Loucy (cell line): ENCODE measurements around the gene AGXT.

Experiments
- H2AFZ ChIP-seq: fragments of 200-600 bp; sonication (generic); 2 replicates; pipeline ENCODE4 v1.6.0; 2016; ENCODE audit warnings: antibody characterized with exemption, mild to moderate bottlenecking, low read length, moderate library complexity
- H3F3A ChIP-seq: fragments of 200-600 bp; 2 replicates; pipeline ENCODE4 v1.6.0; 2016; ENCODE audit warnings: antibody characterized with exemption, low read depth, mild to moderate bottlenecking
- H3K27me3 ChIP-seq: fragments of 200-600 bp; sonication (generic); 2 replicates; pipeline ENCODE4 v1.6.1; 2014; ENCODE audit warnings: low read length, mild to moderate bottlenecking; ENCODE audit not compliant: insufficient read depth, poor library complexity, severe bottlenecking
- H3K36me3 ChIP-seq: fragments of 200-600 bp; sonication (generic); 2 replicates; pipeline ENCODE4 v1.6.1; 2016; ENCODE audit warnings: low read length; ENCODE audit not compliant: insufficient read depth
- H3K4me1 ChIP-seq: fragments of 200-600 bp; sonication (generic); 2 replicates; pipeline ENCODE4 v1.5.1; 2014; ENCODE audit warnings: low read length, mild to moderate bottlenecking; ENCODE audit not compliant: insufficient read depth, poor library complexity, severe bottlenecking
- H3K4me2 ChIP-seq: fragments of 200-600 bp; sonication (generic); 2 replicates; pipeline ENCODE4 v1.6.0; 2014; ENCODE audit warnings: antibody characterized with exemption, low read length, low read depth, mild to moderate bottlenecking; ENCODE audit not compliant: poor library complexity, severe bottlenecking
- H3K4me3 ChIP-seq: fragments of 200-600 bp; sonication (generic); 2 replicates; pipeline ENCODE4 v1.5.1; 2014; ENCODE audit warnings: low read length, mild to moderate bottlenecking, mixed read lengths; ENCODE audit not compliant: poor library complexity, severe bottlenecking
- H3K79me2 ChIP-seq: fragments of 200-600 bp; sonication (generic); 2 replicates; pipeline ENCODE4 v1.6.1; 2014; ENCODE audit warnings: low read length; ENCODE audit not compliant: insufficient read depth
- H3K9ac ChIP-seq: fragments of 200-600 bp; sonication (generic); 2 replicates; pipeline ENCODE4 v1.6.0; 2014; ENCODE audit warnings: mild to moderate bottlenecking, low read depth, low read length, moderate library complexity; ENCODE audit not compliant: poor library complexity, severe bottlenecking
- H3K9me2 ChIP-seq: fragments of 200-600 bp; sonication (generic); replicated peaks from 2 replicates; pipeline ENCODE4 v1.6.1; 2016; ENCODE audit warnings: low read depth, low read length, mixed read lengths
- H3K9me3 ChIP-seq: fragments of 200-600 bp; sonication (generic); 2 replicates; pipeline ENCODE4 v1.6.1; 2014; ENCODE audit warnings: mild to moderate bottlenecking, antibody characterized with exemption, low read length, low read depth; ENCODE audit not compliant: insufficient read depth
- H4K20me1 ChIP-seq: fragments of 200-600 bp; sonication (generic); 2 replicates; pipeline ENCODE4 v1.6.0; 2014; ENCODE audit warnings: antibody characterized with exemption, low read length, mild to moderate bottlenecking; ENCODE audit not compliant: insufficient read depth, poor library complexity, severe bottlenecking
- EZH2phosphoT487 ChIP-seq: fragments of 200-600 bp; IDR thresholded peaks from 2 replicates; pipeline ENCODE4 v1.6.1; 2018; ENCODE audit warnings: antibody characterized with exemption, mild to moderate bottlenecking, moderate library complexity, borderline replicate concordance
- TF ChIP-seq, protein P1 (sequence below): fragments of 200-600 bp; sonication (generic); conservative IDR thresholded peaks from 2 replicates; pipeline ENCODE4 v1.5.1; 2014; ENCODE audit warnings: mild to moderate bottlenecking, antibody characterized with exemption, low read length

Gene AGXT

GRCh38 chr2:240922982-240923537 lies 54.4 kb downstream of the AGXT start:
- TF ChIP-seq, protein P1, sequence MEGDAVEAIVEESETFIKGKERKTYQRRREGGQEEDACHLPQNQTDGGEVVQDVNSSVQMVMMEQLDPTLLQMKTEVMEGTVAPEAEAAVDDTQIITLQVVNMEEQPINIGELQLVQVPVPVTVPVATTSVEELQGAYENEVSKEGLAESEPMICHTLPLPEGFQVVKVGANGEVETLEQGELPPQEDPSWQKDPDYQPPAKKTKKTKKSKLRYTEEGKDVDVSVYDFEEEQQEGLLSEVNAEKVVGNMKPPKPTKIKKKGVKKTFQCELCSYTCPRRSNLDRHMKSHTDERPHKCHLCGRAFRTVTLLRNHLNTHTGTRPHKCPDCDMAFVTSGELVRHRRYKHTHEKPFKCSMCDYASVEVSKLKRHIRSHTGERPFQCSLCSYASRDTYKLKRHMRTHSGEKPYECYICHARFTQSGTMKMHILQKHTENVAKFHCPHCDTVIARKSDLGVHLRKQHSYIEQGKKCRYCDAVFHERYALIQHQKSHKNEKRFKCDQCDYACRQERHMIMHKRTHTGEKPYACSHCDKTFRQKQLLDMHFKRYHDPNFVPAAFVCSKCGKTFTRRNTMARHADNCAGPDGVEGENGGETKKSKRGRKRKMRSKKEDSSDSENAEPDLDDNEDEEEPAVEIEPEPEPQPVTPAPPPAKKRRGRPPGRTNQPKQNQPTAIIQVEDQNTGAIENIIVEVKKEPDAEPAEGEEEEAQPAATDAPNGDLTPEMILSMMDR, result no peak
- TF ChIP-seq EZH2phosphoT487, result no peak
- no peaks in the 10 kb centered on the region for H3K9me2 ChIP-seq
- no peaks in the 10 kb centered on the region for H3K4me1 ChIP-seq
- H3K4me3 ChIP-seq, result no peak overlapping the region
- H3K4me2 ChIP-seq, result no peak overlapping the region
- no peak overlapping the region for H3K9ac ChIP-seq
- no peaks in the 10 kb centered on the region for H3F3A ChIP-seq
- no peaks in the 10 kb centered on the region for H4K20me1 ChIP-seq
- no peaks in the 10 kb centered on the region for H3K27me3 ChIP-seq
- H2AFZ ChIP-seq, result no peak overlapping the region
- no peaks in the 10 kb centered on the region for H3K9me3 ChIP-seq
- no peaks in the 10 kb centered on the region for H3K36me3 ChIP-seq
- no peaks in the 10 kb centered on the region for H3K79me2 ChIP-seq

- H3K9ac ChIP-seq, result no peak overlapping the region
- H3K4me1 ChIP-seq, result no peaks in the 10 kb centered on the region
- no peak overlapping the region for H3K4me3 ChIP-seq
- H3K79me2 ChIP-seq, result no peaks in the 10 kb centered on the region
- no peaks in the 10 kb centered on the region for H3F3A ChIP-seq
- H3K36me3 ChIP-seq, result no peaks in the 10 kb centered on the region
- H3K9me2 ChIP-seq, result no peaks in the 10 kb centered on the region
- no peak overlapping the region for H3K4me2 ChIP-seq
- H3K27me3 ChIP-seq, result no peaks in the 10 kb centered on the region
- no peaks in the 10 kb centered on the region for H4K20me1 ChIP-seq
- H2AFZ ChIP-seq, result no peak overlapping the region
- TF ChIP-seq EZH2phosphoT487, result no peak
- TF ChIP-seq, protein P1, result no peak
- H3K9me3 ChIP-seq, result no peaks in the 10 kb centered on the region
Measured at GRCh38 chr2:240925191-240925567, 56.6 kb downstream of the AGXT start.

DNA sequence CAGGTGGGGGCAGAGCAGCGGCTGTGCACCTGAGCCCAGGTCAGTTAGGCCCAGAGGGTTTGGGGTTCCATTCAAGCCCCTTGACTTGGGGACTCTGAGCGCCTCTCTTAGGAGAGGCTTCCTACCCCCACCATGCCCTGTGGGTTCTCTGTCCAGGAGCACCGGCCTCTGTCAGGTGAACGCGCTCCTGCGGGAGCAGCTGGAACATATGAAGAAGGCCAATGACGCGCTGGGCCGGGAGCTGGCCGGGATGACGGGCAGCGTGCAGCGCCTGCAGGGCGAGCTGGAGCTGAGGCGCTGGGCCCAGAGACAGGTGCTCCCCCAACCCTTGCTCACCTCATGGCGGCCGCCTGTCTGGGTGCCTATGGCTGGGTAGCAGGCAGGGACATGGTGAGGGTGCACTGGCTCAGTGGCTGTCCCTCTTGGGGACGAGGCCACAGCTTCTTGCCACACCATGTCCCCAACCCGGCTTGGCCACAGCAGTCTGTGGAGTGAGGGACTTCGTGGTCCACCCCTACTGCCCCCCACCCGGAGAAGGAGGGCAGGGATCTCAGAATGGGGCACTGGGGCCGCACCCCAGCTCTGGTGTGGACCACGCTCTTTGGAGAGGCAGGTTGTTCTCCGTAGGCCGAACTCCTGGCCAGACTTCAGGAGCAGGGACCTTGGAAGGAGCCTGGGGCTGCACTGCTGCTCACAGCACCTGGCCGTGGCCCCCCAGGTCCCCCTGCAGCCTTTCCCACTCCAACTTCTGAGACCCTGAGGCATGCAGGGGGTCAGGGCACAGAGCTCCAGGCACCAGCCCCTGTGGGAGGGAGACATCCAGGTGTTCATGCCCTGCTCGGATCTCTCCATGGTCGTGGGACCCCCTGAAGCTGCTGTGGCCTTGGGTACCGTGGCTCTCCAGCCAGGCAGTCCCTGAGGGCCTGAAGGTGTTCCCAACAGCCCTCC lies 57.2 kb downstream of the AGXT start:
- H3K9me2 ChIP-seq, result no peaks in the 10 kb centered on the region
- H3K9ac ChIP-seq, result no peak overlapping the region
- no peak overlapping the region for H3K4me2 ChIP-seq
- TF ChIP-seq, protein P1, result no peak
- no peak for TF ChIP-seq EZH2phosphoT487
- no peaks in the 10 kb centered on the region for H3K27me3 ChIP-seq
- no peaks in the 10 kb centered on the region for H3F3A ChIP-seq
- no peaks in the 10 kb centered on the region for H3K4me1 ChIP-seq
- H3K79me2 ChIP-seq, result no peaks in the 10 kb centered on the region
- no peaks in the 10 kb centered on the region for H3K9me3 ChIP-seq
- H3K4me3 ChIP-seq, result no peak overlapping the region
- H2AFZ ChIP-seq, result no peak overlapping the region
- H3K36me3 ChIP-seq, result no peaks in the 10 kb centered on the region
- H4K20me1 ChIP-seq, result no peaks in the 10 kb centered on the region
